Neural progenitor cell (in vitro differentiated cells): ENCODE results near the gene XIAP.

Source experiments
- CTCF ChIP-seq: fragments of 200-600 bp; sonication (generic); IDR thresholded peaks from 2 replicates; pipeline ENCODE4 v1.5.1; 2017; ENCODE audit warnings: antibody characterized with exemption, mild to moderate bottlenecking
- EZH2 ChIP-seq: fragments of 200-600 bp; sonication (generic); IDR thresholded peaks from 2 replicates; pipeline ENCODE4 v1.6.1; 2017; ENCODE audit warnings: antibody characterized with exemption, mild to moderate bottlenecking, moderate library complexity
- EZH2phosphoT487 ChIP-seq: fragments of 200-600 bp; sonication (generic); IDR thresholded peaks from 2 replicates; pipeline ENCODE4 v1.6.1; 2017; ENCODE audit warnings: antibody characterized with exemption

- TF ChIP-seq CTCF (no peak), EZH2 (no peak), EZH2phosphoT487 (no peak)
Measured at GRCh38 chrX:123906557-123907316, 46.9 kb downstream of the XIAP start.
